Stimulated activated CD8-positive, alpha-beta memory T cell treated with anti-CD3 and anti-CD28 coated beads, Interleukin-15, amount 100 ng/mL, for 4 hours (primary cell): ENCODE results near the gene MS4A10.
"Not testable (repeated sequence)": the region's sequence is repeated elsewhere in the genome, so short reads cannot be mapped to it uniquely, and the experiment has no call there.

ENCODE experiments used
- DNase-seq, 2 donors: peaks; one replicate each; pipeline ENCODE4 v3.0.0-alpha.2; 2020; ENCODE audit warnings: low read depth in 2 of 2

MS4A10 gene

GRCh38 chr11:60785136-60785535, at the start of gene MS4A10:
TSS of gene MS4A10 (plus strand) at chr11:60785333. CDS start at chr11:60790336, 5,003 bp downstream.
- no peak for DNase-seq

- DNase-seq: no peak
These were observed 46.0 kb upstream of the MS4A10 start for GRCh38 chr11:60739114-60739513.

GRCh38 chr11:60740573-60740972, 44.6 kb upstream of the MS4A10 start:
- no peak for DNase-seq

- no peak for DNase-seq
These were observed 43.7 kb upstream of the MS4A10 start for GRCh38 chr11:60741421-60741820.

- DNase-seq: no peak
These were observed 42.1 kb upstream of the MS4A10 start for GRCh38 chr11:60743058-60743457.

- no peak for DNase-seq
These were observed 41.0 kb upstream of the MS4A10 start for GRCh38 chr11:60744114-60744513.

- DNase-seq: no peak
These were observed 37.7 kb upstream of the MS4A10 start for GRCh38 chr11:60747359-60747873.

GRCh38 chr11:60748225-60748624, 36.9 kb upstream of the MS4A10 start:
- no peak for DNase-seq

- DNase-seq: no peak
These were observed 36.3 kb upstream of the MS4A10 start for GRCh38 chr11:60748821-60749220.

- no peak for DNase-seq
These were observed 34.2 kb upstream of the MS4A10 start for GRCh38 chr11:60750911-60751310.

- no peak for DNase-seq
These were observed 31.8 kb upstream of the MS4A10 start for GRCh38 chr11:60753309-60753708.

- DNase-seq: no peak
These were observed 30.2 kb upstream of the MS4A10 start for GRCh38 chr11:60754887-60755286.

GRCh38 chr11:60756307-60757032, 28.7 kb upstream of the MS4A10 start, which contains the start of gene MS4A15:
TSS of gene MS4A15 (plus strand) at chr11:60756867. CDS start at chr11:60763734, 6,867 bp downstream.
- no peak for DNase-seq

GRCh38 chr11:60757231-60757800, 27.8 kb upstream of the MS4A10 start:
- no peak for DNase-seq

- not testable (repeated sequence) for DNase-seq
These were observed 26.5 kb upstream of the MS4A10 start for GRCh38 chr11:60758671-60759070.

GRCh38 chr11:60759438-60760225, 25.5 kb upstream of the MS4A10 start:
- DNase-seq: not testable (repeated sequence)

GRCh38 chr11:60761436-60762190, 23.5 kb upstream of the MS4A10 start:
- no peak for DNase-seq

GRCh38 chr11:60762851-60763691, 22.1 kb upstream of the MS4A10 start:
- DNase-seq: no peak

- DNase-seq: no peak
These were observed 21.3 kb upstream of the MS4A10 start for GRCh38 chr11:60763692-60764369.

- DNase-seq: no peak
These were observed 20.3 kb upstream of the MS4A10 start for GRCh38 chr11:60764879-60765278.
